ENCODE results near the gene CENPO.

Gene CENPO

DNA sequence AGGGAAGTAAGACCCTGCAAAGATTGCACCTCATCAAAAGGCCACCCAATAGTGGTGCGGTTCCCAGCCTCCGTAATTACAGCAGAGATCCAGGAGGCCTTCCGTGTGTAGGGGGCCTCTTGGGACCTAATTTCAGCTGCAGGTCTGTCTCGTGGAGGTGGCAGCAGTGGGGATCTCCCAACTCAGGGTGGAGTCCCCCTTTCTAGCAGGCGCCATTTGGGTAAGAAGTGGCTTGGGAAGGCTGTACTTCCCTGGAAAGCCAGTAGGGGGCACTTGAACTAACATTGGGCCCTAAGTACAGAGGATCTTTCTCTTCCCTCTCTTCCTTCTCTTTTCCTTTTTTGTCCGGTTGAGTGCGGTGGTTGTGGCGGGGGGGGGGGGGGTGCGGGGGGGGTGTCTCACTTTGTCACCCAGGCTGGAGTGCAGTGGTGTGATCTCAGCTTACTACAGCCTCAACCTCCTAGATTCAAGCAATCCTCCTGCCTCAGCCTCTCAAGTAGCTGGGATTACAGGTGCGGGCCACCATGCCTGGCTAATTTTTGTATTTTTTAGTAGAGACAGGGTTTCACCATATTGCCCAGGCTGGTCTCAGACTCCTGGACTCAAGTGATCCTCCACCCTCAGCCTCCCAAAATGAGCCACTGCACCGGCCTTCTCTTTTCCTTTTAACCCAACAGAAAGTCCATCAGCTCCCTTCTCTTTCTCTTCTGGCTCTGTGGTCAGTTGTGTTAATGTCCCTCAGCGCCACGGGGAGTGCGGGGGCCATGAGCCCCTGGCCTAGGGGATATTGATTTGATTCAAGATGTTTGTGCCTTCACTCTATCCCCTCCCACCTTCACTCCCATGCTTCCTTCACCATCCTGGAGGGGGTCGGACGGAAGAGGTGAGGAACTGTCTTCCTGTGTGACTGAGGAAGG lies 32.0 kb downstream of the CENPO start:
- no peak for DNase-seq (ENCODE audit: low read depth)
- Histone ChIP-seq H3K4me1 (ENCODE audit: control insufficient read depth, insufficient read depth, low read length) (peaks cover 3% of the 10 kb centered on the region), H3K36me3 (ENCODE audit: control insufficient read depth, insufficient read depth, low read length, severe bottlenecking) (peaks cover 32% of the 10 kb centered on the region), H3K4me3 (ENCODE audit: low read length) (no peak overlapping the region), H3K27me3 (replicated peaks; ENCODE audit: control insufficient read depth, insufficient read depth, low read length) (no peaks in the 10 kb centered on the region), H3K9ac (ENCODE audit: low read length) (no peak overlapping the region), H3K9me3 (ENCODE audit: control insufficient read depth, low read length) (no peaks in the 10 kb centered on the region)

- H3K4me1 ChIP-seq (ENCODE audit: control insufficient read depth, insufficient read depth, low read length), result peaks cover 3% of the 10 kb centered on the region
- H3K36me3 ChIP-seq (ENCODE audit: control insufficient read depth, insufficient read depth, low read length, severe bottlenecking), result peaks cover 26% of the 10 kb centered on the region
- no peak for DNase-seq (ENCODE audit: low read depth)
- no peak overlapping the region for H3K4me3 ChIP-seq (ENCODE audit: low read length)
- no peak overlapping the region for H3K9ac ChIP-seq (ENCODE audit: low read length)
- no peaks in the 10 kb centered on the region for H3K27me3 ChIP-seq (replicated peaks; ENCODE audit: control insufficient read depth, insufficient read depth, low read length)
- H3K9me3 ChIP-seq (ENCODE audit: control insufficient read depth, low read length), result no peaks in the 10 kb centered on the region
Observed at GRCh38 chr2:24825883-24826772, 32.9 kb downstream of the CENPO start.

DNA sequence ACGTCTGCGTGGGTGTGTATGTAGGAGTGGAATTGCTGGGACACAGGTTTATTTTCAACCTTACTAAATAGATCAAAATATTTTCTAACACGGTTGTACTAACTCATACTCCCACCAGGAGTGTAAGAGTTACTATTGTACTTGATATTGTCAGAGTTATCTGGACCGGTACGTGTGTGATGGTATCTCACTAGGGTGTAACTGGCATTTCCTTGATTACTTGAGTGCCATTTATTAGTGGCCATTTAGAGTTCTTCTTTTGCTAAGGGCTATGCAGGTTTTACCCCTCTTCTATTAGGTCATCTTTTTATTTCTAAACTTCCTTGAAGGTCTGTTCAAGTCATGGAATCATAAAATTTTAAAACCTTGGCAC lies 33.5 kb downstream of the CENPO start:
- H3K9ac ChIP-seq (ENCODE audit: low read length), result no peak overlapping the region
- H3K36me3 ChIP-seq (ENCODE audit: control insufficient read depth, insufficient read depth, low read length, severe bottlenecking), result peaks cover 20% of the 10 kb centered on the region
- no peak for DNase-seq (ENCODE audit: low read depth)
- H3K27me3 ChIP-seq (replicated peaks; ENCODE audit: control insufficient read depth, insufficient read depth, low read length), result no peaks in the 10 kb centered on the region
- no peaks in the 10 kb centered on the region for H3K9me3 ChIP-seq (ENCODE audit: control insufficient read depth, low read length)
- no peak overlapping the region for H3K4me3 ChIP-seq (ENCODE audit: low read length)
- H3K4me1 ChIP-seq (ENCODE audit: control insufficient read depth, insufficient read depth, low read length), result peaks cover 3% of the 10 kb centered on the region

- H3K4me3 ChIP-seq (ENCODE audit: low read length), result no peak overlapping the region
- no peak overlapping the region for H3K9ac ChIP-seq (ENCODE audit: low read length)
- no peaks in the 10 kb centered on the region for H3K9me3 ChIP-seq (ENCODE audit: control insufficient read depth, low read length)
- peak; percentile 92 for DNase-seq (ENCODE audit: low read depth)
- H3K36me3 ChIP-seq (ENCODE audit: control insufficient read depth, insufficient read depth, low read length, severe bottlenecking), result peaks cover 14% of the 10 kb centered on the region
- no peaks in the 10 kb centered on the region for H3K27me3 ChIP-seq (replicated peaks; ENCODE audit: control insufficient read depth, insufficient read depth, low read length)
- H3K4me1 ChIP-seq (ENCODE audit: control insufficient read depth, insufficient read depth, low read length), result peaks cover 3% of the 10 kb centered on the region
Observed at GRCh38 chr2:24827321-24828237, 34.4 kb downstream of the CENPO start.

DNA sequence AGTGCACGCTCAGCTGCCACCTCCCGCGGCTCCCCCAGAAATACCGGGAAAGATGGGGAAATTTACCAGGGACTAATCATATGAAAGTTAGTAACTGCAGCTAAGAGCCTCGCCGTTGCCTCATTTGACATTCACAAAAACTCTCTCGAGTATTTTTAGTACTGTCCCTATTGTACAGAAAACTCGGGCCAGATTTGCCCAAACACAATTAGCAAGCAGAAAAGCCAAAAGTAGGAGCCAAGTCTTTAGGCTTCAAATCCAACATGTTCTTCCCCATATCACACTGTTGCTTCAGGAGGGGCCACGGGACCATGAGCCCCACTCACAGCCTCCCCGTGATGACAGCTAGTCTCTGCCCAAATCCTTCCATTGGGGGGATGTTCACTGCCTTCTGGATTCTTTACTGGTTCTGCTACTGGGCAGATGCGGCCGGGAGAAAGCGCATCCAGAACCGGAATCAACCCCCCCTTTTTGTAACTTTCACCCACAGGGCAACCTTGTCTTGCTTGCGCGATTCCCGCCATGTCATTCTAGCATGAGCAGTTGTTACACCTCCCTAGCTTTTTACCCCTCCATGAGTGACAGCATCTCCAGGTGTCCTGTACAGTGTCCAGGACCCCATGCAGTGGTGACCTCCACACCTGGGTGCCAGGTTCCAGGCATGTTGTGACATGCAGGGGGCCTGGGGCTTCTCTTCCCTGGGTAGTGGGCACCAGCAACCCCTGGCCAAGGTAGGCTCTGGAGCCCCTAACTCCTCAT lies 35.2 kb downstream of the CENPO start:
- Histone ChIP-seq H3K4me3 (ENCODE audit: low read length) (no peak overlapping the region), H3K9ac (ENCODE audit: low read length) (no peak overlapping the region), H3K4me1 (ENCODE audit: control insufficient read depth, insufficient read depth, low read length) (peaks cover 3% of the 10 kb centered on the region), H3K36me3 (ENCODE audit: control insufficient read depth, insufficient read depth, low read length, severe bottlenecking) (peaks cover 14% of the 10 kb centered on the region), H3K27me3 (replicated peaks; ENCODE audit: control insufficient read depth, insufficient read depth, low read length) (no peaks in the 10 kb centered on the region), H3K9me3 (ENCODE audit: control insufficient read depth, low read length) (no peaks in the 10 kb centered on the region)
- no peak for DNase-seq (ENCODE audit: low read depth)

DNA sequence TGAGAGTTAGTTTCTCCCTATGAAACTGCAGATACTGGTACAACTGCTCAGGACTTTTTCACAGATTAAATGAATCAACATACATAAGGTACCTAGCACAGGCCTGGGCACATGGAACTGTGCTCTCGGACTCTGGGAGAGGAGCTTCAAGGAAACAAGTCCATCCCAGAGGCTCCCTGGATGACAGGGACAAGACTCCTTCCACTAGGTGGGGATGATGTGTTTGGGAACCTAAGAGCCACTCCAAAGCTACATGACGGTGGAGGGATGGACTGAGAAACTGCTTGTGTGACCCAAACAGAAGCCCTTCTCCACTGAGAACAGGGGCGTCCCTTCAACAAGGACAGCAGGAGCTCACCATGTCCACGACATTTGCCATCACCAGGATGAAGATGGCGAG lies 37.1 kb downstream of the CENPO start:
- H3K36me3 ChIP-seq (ENCODE audit: control insufficient read depth, insufficient read depth, low read length, severe bottlenecking), result peaks cover 28% of the 10 kb centered on the region
- no peaks in the 10 kb centered on the region for H3K9me3 ChIP-seq (ENCODE audit: control insufficient read depth, low read length)
- H3K9ac ChIP-seq (ENCODE audit: low read length), result no peak overlapping the region
- no peak for DNase-seq (ENCODE audit: low read depth)
- peaks cover 3% of the 10 kb centered on the region for H3K4me1 ChIP-seq (ENCODE audit: control insufficient read depth, insufficient read depth, low read length)
- no peaks in the 10 kb centered on the region for H3K27me3 ChIP-seq (replicated peaks; ENCODE audit: control insufficient read depth, insufficient read depth, low read length)
- H3K4me3 ChIP-seq (ENCODE audit: low read length), result no peak overlapping the region

DNA sequence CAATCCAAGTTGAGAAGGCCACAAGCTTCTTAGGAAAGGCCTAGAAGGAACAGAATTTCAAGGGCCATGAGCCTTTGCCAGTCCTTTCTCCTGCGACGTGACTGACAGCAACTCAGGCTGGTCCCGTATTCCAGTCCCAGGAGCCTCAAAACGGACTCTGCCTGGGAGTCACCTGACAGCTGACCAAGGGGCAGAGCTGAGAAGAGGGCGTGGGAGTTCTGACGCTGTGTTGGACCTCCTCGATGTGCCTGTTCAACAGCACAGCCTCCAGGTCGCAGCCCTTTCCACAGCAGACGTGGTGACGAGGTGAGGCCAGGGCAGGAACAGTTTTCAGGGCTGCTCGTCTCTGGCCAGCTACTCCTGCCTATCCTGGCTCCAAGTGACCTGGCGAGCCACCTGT lies 37.6 kb downstream of the CENPO start:
- Histone ChIP-seq H3K9me3 (ENCODE audit: control insufficient read depth, low read length) (no peaks in the 10 kb centered on the region), H3K36me3 (ENCODE audit: control insufficient read depth, insufficient read depth, low read length, severe bottlenecking) (peaks cover 28% of the 10 kb centered on the region), H3K27me3 (replicated peaks; ENCODE audit: control insufficient read depth, insufficient read depth, low read length) (no peaks in the 10 kb centered on the region), H3K4me1 (ENCODE audit: control insufficient read depth, insufficient read depth, low read length) (peaks cover 3% of the 10 kb centered on the region), H3K9ac (ENCODE audit: low read length) (no peak overlapping the region), H3K4me3 (ENCODE audit: low read length) (no peak overlapping the region)
- no peak for DNase-seq (ENCODE audit: low read depth)

DNA sequence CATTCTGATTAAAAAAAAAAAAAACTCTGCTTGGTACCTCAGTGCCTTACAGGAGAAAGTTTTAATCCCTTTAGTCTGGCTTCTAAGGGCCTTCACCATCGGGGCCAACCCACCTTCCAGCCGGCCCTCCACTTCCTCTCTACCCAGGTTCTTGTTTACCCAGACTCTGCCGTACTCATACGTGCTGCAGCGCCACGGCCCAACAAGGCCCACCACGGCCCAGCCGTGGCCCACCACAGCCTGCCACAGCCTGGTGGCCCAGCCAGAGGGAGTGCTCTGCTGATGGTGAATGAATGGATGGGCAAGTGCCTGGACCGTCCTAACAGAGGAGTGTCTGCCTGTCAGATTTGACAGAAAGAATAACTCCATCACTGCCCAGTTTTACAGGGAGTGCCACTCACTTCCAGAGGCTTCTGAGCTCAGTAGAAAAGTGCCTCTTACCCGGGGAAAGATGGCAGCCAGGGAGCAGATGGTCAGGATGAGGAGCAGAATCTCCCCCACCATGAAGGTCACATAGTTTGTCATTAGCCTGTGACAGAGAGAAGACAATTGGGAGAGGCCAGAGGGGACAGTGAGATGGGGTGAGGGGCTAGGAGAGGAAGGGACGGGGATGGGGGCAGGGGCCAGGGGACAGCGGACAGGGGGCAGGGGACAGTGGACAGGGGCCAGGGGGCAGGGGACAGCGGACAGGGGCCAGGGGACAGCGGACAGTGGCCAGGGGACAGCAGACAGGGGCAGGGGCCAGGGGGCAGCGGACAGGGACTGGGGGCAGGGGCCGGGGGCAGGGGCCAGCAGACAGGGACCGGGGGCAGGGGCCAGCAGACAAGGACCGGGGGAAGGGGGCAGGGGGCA lies 38.2 kb downstream of the CENPO start:
- Histone ChIP-seq H3K9me3 (ENCODE audit: control insufficient read depth, low read length) (no peaks in the 10 kb centered on the region), H3K4me1 (ENCODE audit: control insufficient read depth, insufficient read depth, low read length) (peaks cover 3% of the 10 kb centered on the region), H3K36me3 (ENCODE audit: control insufficient read depth, insufficient read depth, low read length, severe bottlenecking) (peaks cover 35% of the 10 kb centered on the region), H3K9ac (ENCODE audit: low read length) (no peak overlapping the region), H3K4me3 (ENCODE audit: low read length) (no peak overlapping the region), H3K27me3 (replicated peaks; ENCODE audit: control insufficient read depth, insufficient read depth, low read length) (no peaks in the 10 kb centered on the region)
- DNase-seq (ENCODE audit: low read depth), result no peak

GRCh38 chr2:24832073-24832461 lies 38.8 kb downstream of the CENPO start:
- no peaks in the 10 kb centered on the region for H3K27me3 ChIP-seq (replicated peaks; ENCODE audit: control insufficient read depth, insufficient read depth, low read length)
- H3K4me1 ChIP-seq (ENCODE audit: control insufficient read depth, insufficient read depth, low read length), result peaks cover 3% of the 10 kb centered on the region
- H3K4me3 ChIP-seq (ENCODE audit: low read length), result no peak overlapping the region
- H3K9me3 ChIP-seq (ENCODE audit: control insufficient read depth, low read length), result no peaks in the 10 kb centered on the region
- DNase-seq (ENCODE audit: low read depth), result no peak
- no peak overlapping the region for H3K9ac ChIP-seq (ENCODE audit: low read length)
- peaks cover 41% of the 10 kb centered on the region for H3K36me3 ChIP-seq (ENCODE audit: control insufficient read depth, insufficient read depth, low read length, severe bottlenecking)

GRCh38 chr2:24832521-24832920 lies 39.3 kb downstream of the CENPO start:
- Histone ChIP-seq H3K4me3 (ENCODE audit: low read length) (no peak overlapping the region), H3K9ac (ENCODE audit: low read length) (no peak overlapping the region), H3K4me1 (ENCODE audit: control insufficient read depth, insufficient read depth, low read length) (peaks cover 3% of the 10 kb centered on the region), H3K27me3 (replicated peaks; ENCODE audit: control insufficient read depth, insufficient read depth, low read length) (no peaks in the 10 kb centered on the region), H3K36me3 (ENCODE audit: control insufficient read depth, insufficient read depth, low read length, severe bottlenecking) (peaks cover 45% of the 10 kb centered on the region), H3K9me3 (ENCODE audit: control insufficient read depth, low read length) (no peaks in the 10 kb centered on the region)
- no peak for DNase-seq (ENCODE audit: low read depth)
